Right lobe of liver (tissue), 6 donors: Measurements from ENCODE around the gene TSPAN5. TPM values are rescaled to one million over a fixed set of nuclear protein-coding genes. Genes with fewer than 3 reads are reported as not detected.

ENCODE experiments used
- ATAC-seq, 4 donors: fragments of 200-7000 bp; cut with Tn5 transposase; one replicate each; pipeline ENCODE4 v1.9.1; 2020; ENCODE audit warnings: mild to moderate bottlenecking in 4 of 4, moderate library complexity in 4 of 4
- DNase-seq, 3 donors: peaks; one replicate each; pipeline ENCODE4 v3.0.0-alpha.2; 2020
- H3K27ac ChIP-seq, 3 donors: fragments of 200-600 bp; one replicate each; pipeline ENCODE4 v1.8.0; 2022
- H3K27me3 ChIP-seq, 2 donors: fragments of 200-600 bp; one replicate each; pipeline ENCODE4 v1.8.0; 2022
- H3K36me3 ChIP-seq, 4 donors: fragments of 200-600 bp; sonication (generic) in 1 of 4; one replicate each; pipeline versions ENCODE4 v1.5.1 to v1.8.0; 2017 to 2022; ENCODE audit warnings: control low read depth in 1 of 4
- H3K4me1 ChIP-seq, 4 donors: fragments of 200-600 bp; sonication (generic) in 1 of 4; one replicate each; pipeline versions ENCODE4 v1.5.1 to v1.8.0; 2017 to 2022; ENCODE audit warnings: control low read depth in 1 of 4
- H3K4me3 ChIP-seq, 3 donors: fragments of 200-600 bp; one replicate each; pipeline ENCODE4 v1.8.0; 2022
- H3K9me3 ChIP-seq, 4 donors: fragments of 200-600 bp; sonication (generic) in 1 of 4; one replicate each; pipeline versions ENCODE4 v1.5.1 to v1.8.0; 2017 to 2022; ENCODE audit warnings: control low read depth in 1 of 4
- CTCF ChIP-seq, 4 donors: fragments of 200-600 bp in 3 of 4; fragments of 450-650 bp in 1 of 4; IDR thresholded peaks; one replicate each; pipeline versions ENCODE4 v1.5.1 to v1.8.0; 2016 to 2022; ENCODE audit warnings: antibody characterized with exemption in 4 of 4, mild to moderate bottlenecking in 2 of 4
- POLR2A ChIP-seq: fragments of 450-650 bp; IDR thresholded peaks from one replicate; pipeline ENCODE4 v1.6.1; 2017; ENCODE audit warnings: antibody characterized with exemption, mild to moderate bottlenecking
- WGBS: methylation state at CpG from one replicate; pipeline ENCODE4 v1.1.6; 2018; ENCODE audit warnings: low coverage, low lambda C conversion rate; ENCODE audit not compliant: insufficient coverage; ENCODE audit errors: missing lambda C conversion rate; 5-methylcytosine and 5-hydroxymethylcytosine counted together
- intact Hi-C, 2 donors: fragments of 100-400 bp; cut with DNase I; formaldehyde crosslinking; loops; one replicate each; pipeline versions ENCODE4 v1.11.2 to v1.14.1; 2022
- total RNA-seq, 6 experiments: library from RNA; depleted of rRNA in 2 of 6; stranded (reverse); fragments of >200 nt in 2 of 6; fragmentation: NEBNext Ultra II Directional in 3 of 6; extraction: Animal tissue kit (Norgen Biotek cat#: 25700) in 3 of 6; gene quantifications; one replicate each; pipeline versions ENCODE4 v1.1.0 to v1.2.4, GENCODE V29; 2016 to 2023
- donor health status: DM: no; HTN: yes; CAD: no.
- donor health status: DM: no; HTN: no; CAD: no.
- donor health status: DM: no; HTN: no; CAD: no.
- donor health status: DM: no; HTN: yes; CAD: no.
- donor health status: DM: no; HTN: yes; CAD: no.

The TSPAN5 gene
- total RNA-seq, 6 experiments from 2014 or later: 0.12 to 1.2 (median 0.50) TPM

GRCh38 chr4:98444371-98444770, 214.0 kb downstream of the TSPAN5 start:
- DNase-seq: no peak
- ATAC-seq: no peak
- intact Hi-C loops: no loop called here
- Histone ChIP-seq H3K4me1 (no peaks in the 10 kb centered on the region), H3K36me3 (peaks cover 0 to 19% (median 4%) of the 10 kb centered on the region in 4 donors), H3K4me3 (no peak overlapping the region), H3K9me3 (no peaks in the 10 kb centered on the region), H3K27ac (no peak overlapping the region), H3K27me3 (no peaks in the 10 kb centered on the region)
- no peak for TF ChIP-seq POLR2A
- TF ChIP-seq CTCF (IDR thresholded peaks at IDR 0.05): no peak

- Histone ChIP-seq H3K9me3 (no peaks in the 10 kb centered on the region), H3K4me3 (no peak overlapping the region), H3K36me3 (peaks cover 0 to 16% (median 0%) of the 10 kb centered on the region in 4 donors), H3K27ac (no peak overlapping the region), H3K27me3 (no peaks in the 10 kb centered on the region), H3K4me1 (no peaks in the 10 kb centered on the region)
- ATAC-seq (no peak), DNase-seq (no peak)
- intact Hi-C loops: no loop called here
- 100% methylated on average over 2 of the region's 6 CpGs for WGBS
- TF ChIP-seq POLR2A (no peak), CTCF (IDR thresholded peaks at IDR 0.05) (no peak)
Observed at GRCh38 chr4:98434816-98435215, 223.6 kb downstream of the TSPAN5 start.

- DNase-seq: no peak
- WGBS: 100% methylated on average over 1 of the region's 1 CpG
Observed at GRCh38 chr4:98433691-98434090, 224.7 kb downstream of the TSPAN5 start.

GRCh38 chr4:98430708-98431403, 227.6 kb downstream of the TSPAN5 start:
- WGBS: 93% methylated on average over 4 of the region's 4 CpGs
- intact Hi-C loops: no loop called here
- no peak overlapping the region for H3K27ac ChIP-seq

More at GRCh38 chr4:98433691-98434090, 224.7 kb downstream of the TSPAN5 start:
- ATAC-seq: no peak
- H3K4me1 ChIP-seq: no peaks in the 10 kb centered on the region
- H3K27ac ChIP-seq: no peak overlapping the region
- no peaks in the 10 kb centered on the region for H3K9me3 ChIP-seq
- H3K27me3 ChIP-seq: no peaks in the 10 kb centered on the region
- intact Hi-C loops: no loop called here
- no peak overlapping the region for H3K4me3 ChIP-seq
- no peak for TF ChIP-seq CTCF (IDR thresholded peaks at IDR 0.05)
- TF ChIP-seq POLR2A: no peak
- H3K36me3 ChIP-seq: peaks cover 0 to 16% (median 0%) of the 10 kb centered on the region in 4 donors

More at GRCh38 chr4:98430708-98431403, 227.6 kb downstream of the TSPAN5 start:
- H3K4me3 ChIP-seq: no peak overlapping the region
- no peaks in the 10 kb centered on the region for H3K9me3 ChIP-seq
- no peaks in the 10 kb centered on the region for H3K27me3 ChIP-seq
- ATAC-seq (no peak), DNase-seq (no peak)
- H3K4me1 ChIP-seq: no peaks in the 10 kb centered on the region
- TF ChIP-seq POLR2A (no peak), CTCF (IDR thresholded peaks at IDR 0.05) (no peak)
- H3K36me3 ChIP-seq: peaks cover 0 to 14% (median 0%) of the 10 kb centered on the region in 4 donors
